Activated CD4-positive, alpha-beta T cell treated with anti-CD3 and anti-CD28 coated beads for 48 hours (primary cell): ENCODE results near the gene JRKL.

Experiments
- DNase-seq: peaks from one replicate; pipeline ENCODE4 v3.0.0-alpha.2; 2020

Gene JRKL

DNA sequence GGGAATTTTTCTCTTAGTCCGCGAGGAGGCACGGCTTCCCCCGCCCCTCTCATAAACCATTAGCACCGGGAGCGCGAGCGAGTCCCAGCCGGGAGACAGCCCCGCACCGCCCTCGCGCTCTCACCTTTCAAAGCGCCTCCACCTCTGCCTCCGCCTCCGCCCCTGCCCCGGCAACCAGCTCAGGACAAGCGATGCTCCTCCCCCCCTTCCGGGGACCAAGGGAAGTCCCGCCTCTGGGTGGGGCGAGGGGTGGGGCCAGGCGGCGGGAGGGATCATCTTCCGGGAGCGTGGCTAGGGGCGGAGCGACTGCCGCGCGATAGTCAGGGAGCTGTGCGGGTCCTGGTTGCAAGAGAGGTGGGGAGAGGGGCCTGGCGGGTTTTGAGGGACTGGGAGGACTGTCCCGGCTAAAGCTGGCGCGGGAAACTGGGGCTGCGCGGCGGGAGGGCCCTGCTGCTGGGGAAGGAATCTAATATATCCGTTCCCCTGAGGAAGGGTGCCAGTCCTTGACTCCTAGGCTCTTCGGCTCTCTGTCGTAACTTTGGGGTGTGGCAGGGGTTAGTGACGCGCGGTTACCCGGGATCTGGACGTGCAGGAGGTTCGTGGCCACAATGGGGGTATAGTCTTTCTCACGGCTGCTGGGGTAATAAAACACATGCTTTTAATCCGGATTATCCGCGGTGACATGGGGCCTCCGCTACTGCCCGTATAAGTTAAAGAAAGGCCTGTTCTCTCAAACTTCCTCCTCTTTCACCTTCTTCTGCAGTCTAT lies at the start of gene JRKL, which contains the start of gene CCDC82:
Gene JRKL (plus strand): TSS at position 294 of the 768 bp plus-strand sequence. CDS start 637 bp downstream, outside the sequence.
Gene CCDC82 (minus strand): TSS at position 193 of the 768 bp plus-strand sequence. CDS start 5,165 bp downstream, outside the sequence.
- DNase-seq = peak; percentile 99

- DNase-seq = no peak
Measured at GRCh38 chr11:96340555-96340885, 49.3 kb upstream of the JRKL start.

DNA sequence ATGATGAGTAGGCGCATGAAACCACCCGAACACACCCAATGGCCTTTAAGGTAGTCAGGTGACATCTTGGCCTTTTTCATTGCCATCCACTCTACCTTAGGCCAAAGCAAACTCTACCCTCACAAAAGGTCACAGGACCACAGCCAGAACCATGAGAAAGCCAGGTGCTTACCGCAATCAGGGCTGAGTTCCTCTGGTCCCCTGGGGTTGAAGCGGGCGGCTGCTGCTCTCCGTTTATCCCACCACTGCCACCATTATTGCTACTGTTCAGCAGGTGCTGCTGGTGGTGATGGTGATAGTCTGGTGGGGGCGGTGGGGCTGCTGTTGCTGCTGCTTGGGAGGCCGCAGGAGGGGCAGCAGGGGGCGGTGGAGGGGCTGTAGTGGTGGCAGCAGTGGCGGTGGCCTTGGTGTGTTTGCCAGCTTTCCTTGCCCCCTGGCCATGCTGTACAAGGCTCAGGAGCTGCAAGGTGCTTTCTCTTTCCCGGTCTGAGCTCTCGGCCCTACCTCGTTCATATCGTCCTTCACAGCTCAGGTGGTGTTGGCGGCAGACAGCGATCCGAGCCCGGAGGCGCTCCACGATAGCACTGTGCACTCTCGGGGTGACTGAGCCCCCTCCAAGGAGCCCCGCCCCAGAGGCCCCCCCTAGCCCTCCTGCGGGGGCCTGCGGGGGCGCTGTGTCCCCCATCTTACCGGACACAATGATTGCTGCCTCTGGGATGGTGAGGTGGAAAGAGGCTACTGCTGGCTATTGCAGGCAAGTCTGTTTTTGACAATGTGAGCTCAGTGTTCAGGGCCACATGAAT lies 48.4 kb upstream of the JRKL start:
- DNase-seq = peak; percentile 74

- no peak for DNase-seq
Measured at GRCh38 chr11:96342014-96342960, 47.5 kb upstream of the JRKL start.

GRCh38 chr11:96342961-96343711 lies 46.7 kb upstream of the JRKL start, which contains the start of gene MAML2:
MAML2 (minus strand) TSS chr11:96343195; CDS start chr11:96341895, 1,300 bp downstream.
- peak; percentile 94 for DNase-seq

DNA sequence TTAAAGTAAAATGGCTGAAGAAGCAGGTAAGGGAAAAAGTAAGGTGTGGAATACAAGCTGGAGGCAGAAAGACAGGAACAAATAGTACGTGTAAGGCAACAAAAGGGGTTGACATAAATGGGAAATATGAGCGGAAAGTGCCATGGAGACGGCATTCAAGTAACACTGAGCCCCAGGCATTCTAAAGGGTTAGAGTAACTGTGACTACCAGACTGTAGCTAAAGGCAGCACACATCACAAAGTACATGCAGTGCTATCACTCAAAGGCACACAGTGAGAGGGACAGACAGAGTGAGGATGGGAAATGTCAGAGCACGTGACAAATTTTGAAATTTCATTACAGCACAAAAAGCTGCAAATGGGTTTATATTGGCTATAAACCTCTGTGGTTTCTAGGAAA lies 33.0 kb upstream of the JRKL start:
- no peak for DNase-seq

GRCh38 chr11:96357794-96358193 lies 32.0 kb upstream of the JRKL start:
- no peak for DNase-seq

DNA sequence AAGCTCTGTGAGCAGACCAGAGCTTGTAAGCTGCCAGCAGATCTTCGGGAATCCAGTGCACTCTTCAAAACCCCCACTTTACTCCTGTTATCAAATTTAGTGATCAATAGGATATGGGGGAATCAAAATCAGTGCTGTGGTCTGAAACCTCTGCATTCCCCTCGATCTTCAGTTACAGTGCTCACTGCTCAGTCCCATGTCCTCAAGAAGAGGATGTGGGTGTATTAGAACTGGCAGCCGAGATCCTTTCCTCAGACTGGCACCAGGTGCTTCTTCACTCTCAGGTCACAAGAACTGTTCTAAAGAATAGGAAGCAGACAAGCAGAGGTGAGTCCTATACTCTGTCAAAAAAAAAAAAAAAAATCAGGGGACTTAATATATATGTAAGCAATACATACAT lies 31.5 kb upstream of the JRKL start:
- no peak for DNase-seq

GRCh38 chr11:96361778-96362177 lies 28.0 kb upstream of the JRKL start:
- DNase-seq = no peak

- DNase-seq = no peak
Measured at GRCh38 chr11:96365493-96365892, 24.3 kb upstream of the JRKL start.

- no peak for DNase-seq
Measured at GRCh38 chr11:96366024-96366423, 23.8 kb upstream of the JRKL start.

- DNase-seq = no peak
Measured at GRCh38 chr11:96367342-96367741, 22.5 kb upstream of the JRKL start.

- no peak for DNase-seq
Measured at GRCh38 chr11:96373826-96374225, 16.0 kb upstream of the JRKL start.

- DNase-seq = no peak
Measured at GRCh38 chr11:96376796-96377195, 13.0 kb upstream of the JRKL start.

DNA sequence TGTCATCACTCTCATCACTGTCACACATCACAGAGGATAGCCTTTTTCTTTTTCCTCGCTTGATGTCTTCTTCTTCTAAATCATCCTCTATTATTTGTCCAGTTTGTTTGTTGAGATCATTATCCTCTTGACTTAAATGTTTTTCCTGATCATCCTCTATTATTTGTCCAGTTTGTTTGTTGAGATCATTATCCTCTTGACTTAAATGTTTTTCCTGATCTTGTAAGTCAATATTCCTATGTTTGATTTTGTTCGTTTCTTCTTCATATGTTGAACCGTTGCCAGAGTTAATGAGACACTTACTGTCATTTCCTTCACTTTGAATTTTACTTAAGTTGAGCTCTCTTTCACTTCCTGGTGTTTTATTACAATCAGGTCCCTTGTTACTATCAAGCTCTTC lies 5.7 kb upstream of the JRKL start:
- no peak for DNase-seq

DNA sequence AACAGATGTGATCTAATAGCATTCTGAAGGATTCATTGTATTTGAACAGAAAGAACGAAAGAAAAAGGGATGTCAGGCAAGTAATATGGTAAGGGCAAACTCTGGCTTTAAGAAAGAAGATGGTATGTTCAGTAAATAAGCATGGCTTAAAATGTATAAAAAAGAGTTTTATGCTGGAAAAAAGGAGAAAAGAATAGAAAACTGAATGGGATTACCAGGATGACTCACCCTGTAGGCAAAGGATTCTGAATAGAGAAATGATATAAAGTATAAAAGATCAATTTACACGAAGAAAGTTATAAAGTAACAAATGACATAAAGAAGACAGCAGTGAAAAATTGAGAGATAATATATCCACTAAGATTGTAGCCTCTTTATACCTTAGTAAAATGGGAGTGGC lies 4.6 kb upstream of the JRKL start:
- DNase-seq = no peak

DNA sequence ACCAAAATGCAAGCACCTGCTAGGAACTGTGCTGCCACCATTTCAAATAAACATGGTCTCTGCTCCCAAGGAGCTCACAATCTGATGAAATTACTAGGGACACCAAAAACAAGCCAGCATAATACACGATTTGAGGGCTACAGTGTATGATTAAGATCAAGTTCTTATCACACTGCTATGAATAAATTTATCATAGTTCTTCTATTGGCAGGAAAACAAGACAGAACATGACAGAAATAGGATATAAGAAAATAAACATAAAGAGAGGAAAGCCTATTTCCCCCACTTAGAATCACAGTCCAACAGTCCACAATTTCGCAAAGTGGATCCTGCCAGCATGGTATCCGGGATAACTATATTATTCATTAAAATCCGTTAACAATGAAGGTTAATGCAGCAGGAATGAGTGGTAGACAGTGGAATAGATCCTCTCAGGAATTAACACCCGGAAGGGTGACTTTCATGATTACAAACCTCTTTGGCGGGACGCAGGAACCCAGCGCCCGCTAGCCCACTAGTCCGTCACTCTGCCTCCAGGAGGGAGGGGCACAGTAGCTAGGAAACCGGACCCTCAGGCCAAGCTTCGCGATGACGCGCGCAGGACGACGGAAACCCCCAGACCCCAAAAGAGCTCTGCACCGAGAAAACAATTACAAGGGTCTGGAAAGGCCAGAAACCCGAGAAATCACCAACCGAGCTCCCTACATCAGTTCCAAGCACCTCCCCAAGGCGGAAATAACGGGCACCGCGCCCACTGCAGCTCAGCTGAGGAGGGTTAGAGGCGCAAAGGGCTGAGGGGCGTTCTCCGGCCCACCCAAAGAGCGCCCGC lies 708 bp upstream of the JRKL start:
- no peak for DNase-seq

GRCh38 chr11:96390488-96390792 lies 627 bp downstream of the JRKL start:
- DNase-seq = no peak

GRCh38 chr11:96391698-96392307 lies 2.0 kb downstream of the JRKL start:
- no peak for DNase-seq

- no peak for DNase-seq
Measured at GRCh38 chr11:96393753-96394348, 4.0 kb downstream of the JRKL start.

- no peak for DNase-seq
Measured at GRCh38 chr11:96394773-96395172, 5.0 kb downstream of the JRKL start.
